Effector memory CD4-positive, alpha-beta T cell (primary cell): Measurements from ENCODE around the gene MNX1.

Source experiments
- DNase-seq, 3 donors: peaks; one replicate each; pipeline ENCODE4 v3.0.0-alpha.2; 2020
- H3K27ac ChIP-seq: 2 replicates; pipeline ENCODE4 v1.7.0; 2013; ENCODE audit warnings: mild to moderate bottlenecking, low read length, moderate library complexity; ENCODE audit not compliant: insufficient read depth, poor library complexity, severe bottlenecking
- H3K27me3 ChIP-seq: replicated peaks from 2 replicates; pipeline ENCODE4 v1.7.0; 2013; ENCODE audit warnings: mild to moderate bottlenecking, low read length; ENCODE audit not compliant: insufficient read depth, control insufficient read depth, poor library complexity, severe bottlenecking
- H3K36me3 ChIP-seq: 2 replicates; pipeline ENCODE4 v1.7.0; 2013; ENCODE audit warnings: mild to moderate bottlenecking, low read length, moderate library complexity; ENCODE audit not compliant: control insufficient read depth, insufficient read depth
- H3K4me1 ChIP-seq: 2 replicates; pipeline ENCODE4 v1.7.0; 2013; ENCODE audit warnings: low read length, mild to moderate bottlenecking; ENCODE audit not compliant: control insufficient read depth, insufficient read depth, poor library complexity, severe bottlenecking
- H3K4me3 ChIP-seq: 2 replicates; pipeline ENCODE4 v1.7.0; 2013; ENCODE audit warnings: low read length, low read depth, mild to moderate bottlenecking; ENCODE audit not compliant: insufficient read depth, poor library complexity, severe bottlenecking
- H3K9me3 ChIP-seq: 2 replicates; pipeline ENCODE4 v1.7.0; 2013; ENCODE audit warnings: mild to moderate bottlenecking, low read length, moderate library complexity; ENCODE audit not compliant: control insufficient read depth

The MNX1 gene

GRCh38 chr7:157044943-157045660 lies 34.6 kb upstream of the MNX1 start:
- H3K9me3 ChIP-seq = no peaks in the 10 kb centered on the region
- H3K4me1 ChIP-seq = no peaks in the 10 kb centered on the region
- no peak overlapping the region for H3K4me3 ChIP-seq
- DNase-seq = no peak
- H3K36me3 ChIP-seq = no peaks in the 10 kb centered on the region
- H3K27ac ChIP-seq = no peak overlapping the region
- H3K27me3 ChIP-seq = no peaks in the 10 kb centered on the region

DNA sequence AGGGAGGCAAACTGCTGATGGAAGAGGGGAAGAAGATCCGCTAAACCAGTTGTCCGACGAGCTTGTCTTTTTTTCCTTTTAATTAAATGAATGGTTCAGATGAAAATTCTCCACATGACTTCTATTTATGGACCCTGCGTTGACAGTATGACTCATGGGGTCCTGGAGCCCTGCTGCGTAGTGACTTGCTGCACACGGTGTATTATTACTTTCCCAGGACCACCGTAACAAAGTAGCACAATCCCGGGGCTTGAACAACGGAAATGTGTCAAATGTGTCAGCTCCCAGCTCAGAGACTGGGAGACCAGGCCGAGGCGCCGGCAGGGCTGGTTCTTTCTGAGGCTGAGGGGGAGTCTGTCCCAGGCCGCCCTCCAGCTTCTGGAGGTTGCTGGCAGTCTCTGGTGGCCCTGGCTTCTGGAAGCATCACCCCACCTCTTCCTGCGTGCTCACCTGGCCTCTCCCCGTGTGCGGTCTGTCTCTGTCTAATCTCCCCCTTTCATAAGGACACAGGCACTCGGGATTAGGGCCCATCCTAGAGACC lies 33.8 kb upstream of the MNX1 start:
- Histone ChIP-seq H3K36me3 (no peaks in the 10 kb centered on the region), H3K27me3 (no peaks in the 10 kb centered on the region), H3K9me3 (no peaks in the 10 kb centered on the region), H3K27ac (no peak overlapping the region), H3K4me1 (no peaks in the 10 kb centered on the region), H3K4me3 (no peak overlapping the region)
- no peak for DNase-seq

- no peak overlapping the region for H3K4me3 ChIP-seq
- no peak for DNase-seq
- no peaks in the 10 kb centered on the region for H3K4me1 ChIP-seq
- H3K27me3 ChIP-seq = no peaks in the 10 kb centered on the region
- no peaks in the 10 kb centered on the region for H3K9me3 ChIP-seq
- no peaks in the 10 kb centered on the region for H3K36me3 ChIP-seq
- H3K27ac ChIP-seq = no peak overlapping the region
Observed at GRCh38 chr7:157043745-157044144, 33.3 kb upstream of the MNX1 start.

DNA sequence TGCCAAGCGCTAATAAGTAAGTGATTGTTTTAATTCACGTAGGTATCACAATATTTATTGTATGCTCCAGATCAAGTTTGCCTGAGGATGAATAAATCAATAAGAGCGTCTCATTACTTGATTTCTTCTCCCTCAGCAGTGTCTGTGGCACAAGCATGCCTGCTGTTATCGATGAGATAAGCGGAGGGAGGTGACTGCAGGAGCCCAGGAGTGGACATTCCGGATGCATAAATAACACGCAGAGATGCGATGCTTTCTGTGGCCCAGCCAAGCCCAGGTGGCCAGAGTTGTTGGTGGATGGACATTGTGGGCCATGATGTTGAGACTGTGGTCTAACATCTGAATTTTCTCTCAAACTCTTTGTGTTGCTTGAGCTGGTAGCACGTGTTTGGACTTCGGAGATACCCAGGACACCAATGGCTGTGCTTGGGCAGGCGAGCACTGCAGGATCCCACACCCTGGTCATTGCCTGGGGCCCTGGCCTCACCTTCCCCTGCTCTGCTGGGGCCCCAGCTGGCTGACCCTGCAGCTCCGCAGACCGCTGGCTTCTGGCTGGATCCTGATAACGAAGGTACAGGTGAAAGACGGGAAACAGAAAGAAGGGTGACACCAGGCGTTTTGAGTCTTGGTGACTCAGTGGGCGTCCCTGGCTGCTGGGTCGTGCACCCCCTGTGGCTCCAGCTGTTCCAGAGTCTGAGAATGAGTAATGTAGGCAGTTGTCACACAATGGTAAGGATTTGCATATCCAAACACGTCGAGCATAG lies 31.2 kb upstream of the MNX1 start:
- Histone ChIP-seq H3K4me1 (no peaks in the 10 kb centered on the region), H3K36me3 (no peaks in the 10 kb centered on the region), H3K9me3 (no peaks in the 10 kb centered on the region), H3K27me3 (no peaks in the 10 kb centered on the region), H3K27ac (no peak overlapping the region), H3K4me3 (no peak overlapping the region)
- no peak for DNase-seq

DNA sequence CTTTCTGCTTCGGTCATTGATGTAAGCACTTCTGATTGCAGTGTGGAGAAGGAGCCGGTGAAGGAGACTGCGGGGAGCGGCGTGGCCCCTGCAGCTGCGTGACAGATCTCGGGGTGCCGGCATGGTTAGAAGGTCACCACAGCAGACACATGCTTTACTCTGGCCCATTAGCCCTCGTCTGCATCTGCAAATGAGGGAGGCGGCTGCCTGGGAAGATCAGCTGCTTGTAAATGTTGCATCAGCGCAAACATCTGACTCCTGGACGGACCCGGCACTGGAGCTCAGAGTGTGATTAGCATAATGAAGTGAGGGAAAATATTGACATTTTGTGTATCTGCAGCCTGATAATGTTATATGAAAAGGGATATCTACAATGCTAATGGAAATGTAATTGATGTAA lies 30.5 kb upstream of the MNX1 start:
- no peaks in the 10 kb centered on the region for H3K27me3 ChIP-seq
- no peak overlapping the region for H3K27ac ChIP-seq
- H3K36me3 ChIP-seq = no peaks in the 10 kb centered on the region
- no peaks in the 10 kb centered on the region for H3K4me1 ChIP-seq
- H3K9me3 ChIP-seq = no peaks in the 10 kb centered on the region
- DNase-seq = no peak
- no peak overlapping the region for H3K4me3 ChIP-seq

- no peaks in the 10 kb centered on the region for H3K27me3 ChIP-seq
- H3K4me3 ChIP-seq = no peak overlapping the region
- no peaks in the 10 kb centered on the region for H3K9me3 ChIP-seq
- DNase-seq = no peak
- H3K4me1 ChIP-seq = no peaks in the 10 kb centered on the region
- H3K36me3 ChIP-seq = no peaks in the 10 kb centered on the region
- H3K27ac ChIP-seq = no peak overlapping the region
Observed at GRCh38 chr7:157037635-157038034, 27.2 kb upstream of the MNX1 start.

GRCh38 chr7:157037028-157037427 lies 26.6 kb upstream of the MNX1 start:
- no peak for DNase-seq
- Histone ChIP-seq H3K4me3 (no peak overlapping the region), H3K36me3 (no peaks in the 10 kb centered on the region), H3K4me1 (no peaks in the 10 kb centered on the region), H3K9me3 (no peaks in the 10 kb centered on the region), H3K27me3 (no peaks in the 10 kb centered on the region), H3K27ac (no peak overlapping the region)

GRCh38 chr7:157035979-157036378 lies 25.5 kb upstream of the MNX1 start:
- Histone ChIP-seq H3K27me3 (no peaks in the 10 kb centered on the region), H3K36me3 (no peaks in the 10 kb centered on the region), H3K4me1 (no peaks in the 10 kb centered on the region), H3K4me3 (no peak overlapping the region), H3K9me3 (no peaks in the 10 kb centered on the region), H3K27ac (no peak overlapping the region)
- DNase-seq = no peak

GRCh38 chr7:157035302-157035701 lies 24.8 kb upstream of the MNX1 start:
- no peaks in the 10 kb centered on the region for H3K27me3 ChIP-seq
- H3K4me1 ChIP-seq = no peaks in the 10 kb centered on the region
- H3K4me3 ChIP-seq = no peak overlapping the region
- no peaks in the 10 kb centered on the region for H3K9me3 ChIP-seq
- DNase-seq = no peak
- H3K27ac ChIP-seq = no peak overlapping the region
- no peaks in the 10 kb centered on the region for H3K36me3 ChIP-seq
